OCI-LY3 (cell line): ENCODE measurements around the gene FAHD2A.
"Not testable (repeated sequence)": the region's sequence is repeated elsewhere in the genome, so short reads cannot be mapped to it uniquely, and the experiment has no call there.

Experiments used
- CTCF ChIP-seq: fragments of 200-600, 300-600 bp; sonication (generic); IDR thresholded peaks from 2 replicates; pipeline ENCODE4 v1.5.1; 2014; ENCODE audit warnings: antibody characterized with exemption, low read length, low read depth
- EZH2phosphoT487 ChIP-seq: fragments of 200-600 bp; shearing (Covaris generic); IDR thresholded peaks from 2 replicates; pipeline ENCODE4 v1.6.1; 2018; ENCODE audit warnings: antibody characterized with exemption, mixed run types, low read depth

GRCh38 chr2:95435872-95436209, 33.3 kb downstream of the FAHD2A start:
- TF ChIP-seq CTCF, EZH2phosphoT487: not testable (repeated sequence)
